H9 (cell line): ENCODE measurements around the gene BACE2. TPM values are rescaled to one million over a fixed set of nuclear protein-coding genes. Genes with fewer than 3 reads are reported as not detected.

ENCODE experiments used
- DNase-seq: peaks from one replicate; pipeline ENCODE4 v3.0.0-alpha.2; 2017
- H2AFZ ChIP-seq: one replicate; pipeline ENCODE4 v1.6.1; 2013; ENCODE audit warnings: mild to moderate bottlenecking, low read length, control low read depth, moderate library complexity
- H2AK5ac ChIP-seq: 2 replicates; pipeline ENCODE4 v1.6.1; 2013; ENCODE audit warnings: low read length, control low read depth, mixed read lengths; ENCODE audit not compliant: insufficient read length
- H2BK120ac ChIP-seq: one replicate; pipeline ENCODE4 v1.6.1; 2013; ENCODE audit warnings: low read depth, mild to moderate bottlenecking, low read length, control low read depth, inconsistent platforms; ENCODE audit not compliant: poor library complexity, severe bottlenecking
- H2BK12ac ChIP-seq: 2 replicates; pipeline ENCODE4 v1.6.1; 2013; ENCODE audit warnings: low read length, control low read depth, mixed read lengths, low read depth; ENCODE audit not compliant: insufficient read length
- H2BK15ac ChIP-seq: 2 replicates; pipeline ENCODE4 v1.6.1; 2013; ENCODE audit warnings: low read depth, low read length, control low read depth
- H2BK20ac ChIP-seq: one replicate; pipeline ENCODE4 v1.6.1; 2013; ENCODE audit warnings: low read depth, mild to moderate bottlenecking, low read length, control low read depth, inconsistent platforms; ENCODE audit not compliant: poor library complexity, severe bottlenecking
- H2BK5ac ChIP-seq: 2 replicates; pipeline ENCODE4 v1.6.1; 2013; ENCODE audit warnings: low read length, control low read depth, mixed read lengths; ENCODE audit not compliant: insufficient read length
- H3K14ac ChIP-seq: 2 replicates; pipeline ENCODE4 v1.6.1; 2013; ENCODE audit warnings: low read length, control low read depth; ENCODE audit not compliant: insufficient read depth
- H3K18ac ChIP-seq: 2 replicates; pipeline ENCODE4 v1.6.1; 2013; ENCODE audit warnings: low read depth, mild to moderate bottlenecking, mixed read lengths, low read length, control low read depth; ENCODE audit not compliant: insufficient read length
- H3K23ac ChIP-seq: 2 replicates; pipeline ENCODE4 v1.6.1; 2013; ENCODE audit warnings: low read length, control low read depth, mixed read lengths, low read depth; ENCODE audit not compliant: insufficient read length
- H3K23me2 ChIP-seq: 2 replicates; pipeline ENCODE4 v1.6.1; 2013; ENCODE audit warnings: low read depth, mild to moderate bottlenecking, mixed read lengths, low read length, control low read depth; ENCODE audit not compliant: insufficient read length, poor library complexity, severe bottlenecking
- H3K27ac ChIP-seq: 2 replicates; pipeline ENCODE4 v1.5.1; 2013; ENCODE audit warnings: low read length, control low read depth, mixed read lengths, low read depth; ENCODE audit not compliant: insufficient read length
- H3K27me3 ChIP-seq: 2 replicates; pipeline ENCODE4 v1.6.1; 2013; ENCODE audit warnings: low read length, control low read depth, inconsistent platforms; ENCODE audit not compliant: insufficient read depth
- H3K4ac ChIP-seq: 2 replicates; pipeline ENCODE4 v1.6.1; 2013; ENCODE audit warnings: low read depth, mild to moderate bottlenecking, control low read depth, inconsistent platforms, low read length, moderate library complexity
- H3K4me1 ChIP-seq: 2 replicates; pipeline ENCODE4 v1.6.1; 2013; ENCODE audit warnings: low read length, control low read depth, inconsistent platforms; ENCODE audit not compliant: insufficient read depth
- H3K4me2 ChIP-seq: 2 replicates; pipeline ENCODE4 v1.6.1; 2013; ENCODE audit warnings: low read length, control low read depth, mixed read lengths; ENCODE audit not compliant: insufficient read length, insufficient read depth
- H3K56ac ChIP-seq: 2 replicates; pipeline ENCODE4 v1.6.1; 2013; ENCODE audit warnings: low read depth, mild to moderate bottlenecking, mixed read lengths, low read length, control low read depth; ENCODE audit not compliant: insufficient read length
- H3K79me1 ChIP-seq: 2 replicates; pipeline ENCODE4 v1.6.1; 2013; ENCODE audit warnings: low read depth, mild to moderate bottlenecking, moderate library complexity, low read length, control low read depth, inconsistent platforms; ENCODE audit not compliant: insufficient read depth, poor library complexity, severe bottlenecking
- H3K79me2 ChIP-seq: 2 replicates; pipeline ENCODE4 v1.6.1; 2013; ENCODE audit warnings: low read length, control low read depth, inconsistent platforms; ENCODE audit not compliant: insufficient read depth
- H3K9ac ChIP-seq: 2 replicates; pipeline ENCODE4 v1.6.1; 2013; ENCODE audit warnings: low read length, control low read depth, mixed read lengths; ENCODE audit not compliant: insufficient read length; ENCODE audit errors: extremely low read depth
- H3K9me3 ChIP-seq: one replicate; pipeline ENCODE4 v1.6.1; 2013; ENCODE audit warnings: low read depth, low read length, inconsistent platforms; ENCODE audit not compliant: control insufficient read depth
- H3T11ph ChIP-seq: one replicate; pipeline ENCODE4 v1.6.1; 2013; ENCODE audit warnings: mild to moderate bottlenecking, low read length, control low read depth, inconsistent platforms
- H4K20me1 ChIP-seq: one replicate; pipeline ENCODE4 v1.6.1; 2013; ENCODE audit not compliant: control insufficient read depth, insufficient read length, insufficient read depth
- H4K5ac ChIP-seq: 2 replicates; pipeline ENCODE4 v1.6.1; 2013; ENCODE audit warnings: low read depth, mild to moderate bottlenecking, mixed read lengths, low read length, control low read depth; ENCODE audit not compliant: insufficient read length
- H4K8ac ChIP-seq: replicated peaks from 2 replicates; pipeline ENCODE4 v1.6.1; 2013; ENCODE audit warnings: low read length, control low read depth, mixed read lengths, low read depth; ENCODE audit not compliant: insufficient read length
- H4K91ac ChIP-seq: 2 replicates; pipeline ENCODE4 v1.6.1; 2013; ENCODE audit warnings: low read depth, mild to moderate bottlenecking, moderate library complexity, mixed read lengths, low read length, control low read depth; ENCODE audit not compliant: insufficient read length
- H3K27ac Mint-ChIP-seq, 3 experiments: 2 replicates in 2 of 3; 3 replicates in 1 of 3; pipeline ENCODE4 v1.8.0; 2020 to 2021; ENCODE audit warnings: mixed read lengths in 3 of 3, mild to moderate bottlenecking in 1 of 3, moderate library complexity in 1 of 3
- H3K27me3 Mint-ChIP-seq: 2 replicates; pipeline ENCODE4 v1.8.0; 2021; ENCODE audit warnings: low read depth, mild to moderate bottlenecking, moderate library complexity, mixed read lengths
- H3K36me3 Mint-ChIP-seq, 3 experiments: 2 replicates in 2 of 3; 3 replicates in 1 of 3; pipeline ENCODE4 v1.8.0; 2020 to 2021; ENCODE audit warnings: low read depth in 3 of 3, mixed read lengths in 3 of 3; ENCODE audit not compliant: insufficient read depth in 1 of 3
- H3K4me1 Mint-ChIP-seq, 2 experiments: 2 replicates each; pipeline ENCODE4 v1.8.0; 2020; ENCODE audit warnings: mixed read lengths in 2 of 2
- H3K4me3 Mint-ChIP-seq, 2 experiments: 2 replicates in 1 of 2; 3 replicates in 1 of 2; pipeline ENCODE4 v1.8.0; 2020 to 2021; ENCODE audit warnings: mild to moderate bottlenecking in 2 of 2, mixed read lengths in 2 of 2, moderate library complexity in 1 of 2
- H3K9me3 Mint-ChIP-seq, 2 experiments: 2 replicates in 1 of 2; 3 replicates in 1 of 2; pipeline ENCODE4 v1.8.0; 2020; ENCODE audit warnings: mild to moderate bottlenecking in 2 of 2, mixed read lengths in 2 of 2, moderate library complexity in 1 of 2
- CTCF ChIP-seq: fragments of 200-600 bp; sonication (generic); conservative IDR thresholded peaks from 3 replicates; pipeline ENCODE4 v1.8.0; 2021; ENCODE audit warnings: antibody characterized with exemption, mild to moderate bottlenecking
- WGBS: extraction: QIAGEN DNeasy Blood & Tissue Kit; methylation state at CpG from one replicate; pipeline ENCODE4 v1.1.7; 2013; ENCODE audit warnings: missing lambda C conversion rate, low lambda C conversion rate, mixed read lengths; ENCODE audit not compliant: insufficient read length; ENCODE audit errors: extremely low coverage; 5-methylcytosine and 5-hydroxymethylcytosine counted together
- total RNA-seq: library from RNA; stranded (reverse); gene quantifications from 2 replicates; pipeline ENCODE4 v1.2.1, GENCODE V29; 2021

BACE2 gene
- total RNA-seq, 1 experiment from 2014 or later = 8.0 TPM

GRCh38 chr21:41250519-41250918, 82.6 kb downstream of the BACE2 start:
- H3K9ac ChIP-seq = no peak overlapping the region
- H3K23me2 ChIP-seq = no peaks in the 10 kb centered on the region
- no peak overlapping the region for H3K14ac ChIP-seq
- no peak overlapping the region for H3K23ac ChIP-seq
- H3K4ac ChIP-seq = no peak overlapping the region
- WGBS = no CpG with 5 or more reads among the region's 8 CpGs
- DNase-seq = no peak
- no peak overlapping the region for H3K4me2 ChIP-seq
- Mint-ChIP-seq H3K9me3 (peaks cover 13% of the 10 kb centered on the region in 2 experiments), H3K27me3 (no peaks in the 10 kb centered on the region; the same call in 1 of the 2 replicates), H3K4me3 (no peak overlapping the region), H3K27ac (no peak overlapping the region), H3K4me1 (peaks cover 4 to 9% of the 10 kb centered on the region in 2 experiments), H3K36me3 (peaks cover 20 to 44% (median 37%) of the 10 kb centered on the region in 3 experiments)
- H2AK5ac ChIP-seq = no peak overlapping the region
- H3T11ph ChIP-seq = no peak overlapping the region
- H3K56ac ChIP-seq = no peak overlapping the region
- no peaks in the 10 kb centered on the region for H3K9me3 ChIP-seq
- H3K4me1 ChIP-seq = no peaks in the 10 kb centered on the region
- no peak overlapping the region for H2BK5ac ChIP-seq
- no peaks in the 10 kb centered on the region for H3K79me1 ChIP-seq
- no peak overlapping the region for H2AFZ ChIP-seq
- H4K5ac ChIP-seq = no peak overlapping the region
- H3K79me2 ChIP-seq = no peaks in the 10 kb centered on the region
- no peak overlapping the region for H4K8ac ChIP-seq
- no peak overlapping the region for H2BK120ac ChIP-seq
- H3K27ac ChIP-seq = no peak overlapping the region
- no peak overlapping the region for H2BK12ac ChIP-seq
- no peak overlapping the region for H2BK15ac ChIP-seq
- H3K18ac ChIP-seq = no peak overlapping the region
- no peaks in the 10 kb centered on the region for H4K20me1 ChIP-seq
- no peak overlapping the region for H2BK20ac ChIP-seq
- H3K27me3 ChIP-seq = no peaks in the 10 kb centered on the region
- H4K91ac ChIP-seq = no peak overlapping the region
- no peak for TF ChIP-seq CTCF
